SIG-M5 treated with dmso at 0.1 percent for 504 hours (cell line): ENCODE results near the gene SPATA33.
"Not testable (repeated sequence)": the region's sequence is repeated elsewhere in the genome, so short reads cannot be mapped to it uniquely, and the experiment has no call there.

ENCODE experiments used
- DNase-seq: peaks from one replicate; lab custom pipeline; 2025; ENCODE audit not compliant: unreplicated experiment; lab: John Stamatoyannopoulos, UW

The SPATA33 gene

DNA sequence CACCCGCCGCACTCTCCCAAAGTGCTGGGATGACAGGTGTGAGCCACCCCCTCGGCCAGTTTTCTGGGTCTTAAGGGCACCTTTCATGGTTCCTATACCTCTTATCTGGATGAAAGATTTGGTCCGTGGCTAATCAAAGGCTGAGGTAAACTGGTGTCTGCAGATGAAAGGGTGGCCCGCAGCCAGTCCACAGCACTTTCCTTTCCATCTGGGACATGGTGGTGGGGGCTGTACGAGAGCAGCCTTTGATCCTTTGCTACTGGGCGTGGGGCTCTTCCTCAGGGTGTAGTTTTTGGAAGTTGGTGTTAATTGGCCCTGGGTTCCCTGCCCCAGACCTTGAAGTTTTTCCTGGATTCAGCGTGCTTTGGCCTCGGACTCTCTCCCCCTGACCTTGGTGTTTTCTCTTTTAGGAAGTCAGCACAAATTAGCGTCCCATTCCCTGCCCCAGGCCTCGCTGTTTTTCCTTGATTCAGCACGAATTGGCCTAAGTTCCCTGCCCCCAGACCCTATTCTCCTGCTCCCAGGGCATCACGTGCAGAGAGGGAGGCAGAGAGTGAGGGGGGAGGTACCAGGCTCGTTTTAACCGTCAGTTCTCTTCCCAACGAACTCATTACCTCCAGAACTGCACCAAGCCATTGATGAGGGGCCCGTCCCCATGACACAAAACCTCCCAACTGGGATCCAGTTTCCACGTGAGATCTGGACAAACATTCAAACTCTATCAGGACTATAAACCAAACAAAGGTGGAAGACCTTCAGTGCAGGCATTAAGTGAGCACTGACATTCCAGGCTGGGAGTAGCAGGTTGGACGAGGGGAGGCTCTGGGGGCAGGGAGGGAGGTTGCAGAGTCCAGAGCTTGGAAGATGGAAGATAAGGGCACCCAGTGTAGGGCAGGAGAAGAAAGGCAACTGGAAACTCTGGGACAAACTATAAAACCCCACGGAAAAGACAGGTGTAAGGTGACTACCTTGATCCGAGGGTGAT, 32.6 kb upstream of the SPATA33 start:
- DNase-seq = no peak

GRCh38 chr16:89629827-89630610, 27.6 kb upstream of the SPATA33 start:
- no peak for DNase-seq

GRCh38 chr16:89633064-89633631, 24.5 kb upstream of the SPATA33 start:
- DNase-seq = no peak

DNA sequence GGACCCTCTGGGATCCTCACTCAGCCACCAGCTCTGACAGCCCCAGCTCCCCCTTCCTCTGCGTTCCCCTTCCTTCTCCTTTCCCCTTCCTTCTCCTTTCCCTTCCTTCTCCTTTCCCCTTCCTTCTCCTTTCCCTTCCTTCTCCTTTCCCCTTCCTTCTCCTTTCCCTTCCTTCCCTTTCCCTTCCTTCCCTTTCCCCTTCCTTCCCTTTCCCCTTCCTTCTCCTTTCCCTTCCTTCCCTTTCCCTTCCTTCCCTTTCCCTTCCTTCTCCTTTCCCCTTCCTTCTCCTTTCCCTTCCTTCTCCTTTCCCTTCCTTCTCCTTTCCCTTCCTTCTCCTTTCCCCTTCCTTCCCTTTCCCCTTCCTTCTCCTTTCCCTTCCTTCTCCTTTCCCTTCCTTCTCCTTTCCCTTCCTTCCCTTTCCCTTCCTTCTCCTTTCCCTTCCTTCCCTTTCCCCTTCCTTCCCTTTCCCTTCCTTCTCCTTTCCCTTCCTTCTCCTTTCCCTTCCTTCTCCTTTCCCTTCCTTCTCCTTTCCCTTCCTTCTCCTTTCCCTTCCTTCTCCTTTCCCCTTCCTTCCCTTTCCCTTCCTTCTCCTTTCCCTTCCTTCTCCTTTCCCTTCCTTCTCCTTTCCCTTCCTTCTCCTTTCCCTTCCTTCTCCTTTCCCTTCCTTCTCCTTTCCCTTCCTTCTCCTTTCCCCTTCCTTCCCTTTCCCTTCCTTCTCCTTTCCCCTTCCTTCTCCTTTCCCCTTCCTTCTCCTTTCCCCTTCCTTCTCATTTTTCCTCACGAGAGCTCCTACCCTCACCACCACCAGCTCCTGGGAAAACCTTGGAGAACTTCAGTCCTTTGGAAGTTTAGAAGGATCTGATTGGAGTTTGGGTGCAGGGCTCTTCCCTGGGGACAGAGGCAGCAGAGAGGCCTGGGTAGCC, 22.9 kb upstream of the SPATA33 start:
- not testable (repeated sequence) for DNase-seq

DNA sequence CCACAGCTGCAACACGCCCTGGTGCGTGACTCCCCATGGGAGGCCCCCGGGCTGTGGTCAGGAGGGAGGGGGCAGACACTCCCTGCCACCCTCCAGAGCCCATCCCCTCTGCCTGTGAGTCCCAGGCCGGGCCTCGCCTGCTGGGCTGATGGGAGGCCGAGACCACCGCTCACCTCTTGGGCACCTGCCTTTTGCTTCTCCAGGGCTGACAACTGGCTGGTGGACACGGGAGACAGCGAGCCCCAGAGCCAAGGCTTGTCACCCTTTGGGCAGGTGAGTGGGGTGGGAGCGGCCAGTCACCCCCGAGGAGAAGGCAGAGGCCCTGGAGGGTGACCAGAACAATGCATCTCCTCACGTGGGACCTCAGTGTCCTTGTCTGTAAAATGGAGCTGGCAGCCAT, 21.0 kb upstream of the SPATA33 start:
- no peak for DNase-seq

GRCh38 chr16:89637379-89637778, 20.3 kb upstream of the SPATA33 start:
- DNase-seq = no peak

- no peak for DNase-seq
Measured at GRCh38 chr16:89638455-89638854, 19.2 kb upstream of the SPATA33 start.

DNA sequence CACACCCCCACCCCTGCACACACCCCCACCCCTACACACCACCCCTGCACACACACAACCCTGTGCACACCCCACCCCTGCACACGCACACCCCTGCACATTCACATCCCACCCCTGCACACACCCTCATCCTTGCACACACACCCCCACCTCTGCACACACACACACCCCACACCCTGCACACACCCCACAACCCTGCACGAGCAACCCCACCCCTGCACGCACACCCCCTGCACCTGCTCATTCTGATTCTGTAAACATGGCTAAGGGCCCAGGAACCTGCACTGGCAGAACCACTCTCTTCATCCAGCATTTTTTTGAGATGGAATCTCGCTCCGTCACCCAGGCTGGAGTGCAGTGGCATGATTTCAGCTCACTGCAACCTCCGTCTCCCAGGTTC, 18.3 kb upstream of the SPATA33 start:
- DNase-seq = no peak

- DNase-seq = no peak
Measured at GRCh38 chr16:89641458-89642119, 16.0 kb upstream of the SPATA33 start.

- DNase-seq = no peak
Measured at GRCh38 chr16:89642574-89642973, 15.1 kb upstream of the SPATA33 start.

- DNase-seq = no peak
Measured at GRCh38 chr16:89643769-89644300, 13.8 kb upstream of the SPATA33 start.

- DNase-seq = no peak
Measured at GRCh38 chr16:89645122-89645521, 12.5 kb upstream of the SPATA33 start.

DNA sequence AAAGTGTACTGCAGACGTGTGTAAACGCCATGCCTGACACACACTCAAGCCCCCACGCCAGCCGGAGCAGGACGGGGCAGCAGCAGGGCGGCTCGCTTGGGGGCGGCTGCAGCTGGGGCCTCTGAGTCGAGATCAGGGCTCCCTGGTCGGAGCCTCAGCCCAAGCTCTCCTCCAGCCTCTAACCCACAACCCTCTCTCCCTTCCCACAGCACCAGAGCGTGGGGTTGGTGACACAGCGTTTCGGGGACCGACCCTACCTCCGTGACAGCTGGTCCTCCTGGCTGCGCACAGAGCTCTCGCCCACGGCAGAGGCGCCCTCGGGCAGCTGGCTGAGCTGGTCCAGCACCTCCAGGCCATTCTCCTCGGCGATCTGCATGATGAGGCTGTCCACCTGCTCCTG, 11.4 kb upstream of the SPATA33 start:
- no peak for DNase-seq

GRCh38 chr16:89646906-89647305, 10.7 kb upstream of the SPATA33 start:
- DNase-seq = no peak

- no peak for DNase-seq
Measured at GRCh38 chr16:89651584-89651983, 6.1 kb upstream of the SPATA33 start.

DNA sequence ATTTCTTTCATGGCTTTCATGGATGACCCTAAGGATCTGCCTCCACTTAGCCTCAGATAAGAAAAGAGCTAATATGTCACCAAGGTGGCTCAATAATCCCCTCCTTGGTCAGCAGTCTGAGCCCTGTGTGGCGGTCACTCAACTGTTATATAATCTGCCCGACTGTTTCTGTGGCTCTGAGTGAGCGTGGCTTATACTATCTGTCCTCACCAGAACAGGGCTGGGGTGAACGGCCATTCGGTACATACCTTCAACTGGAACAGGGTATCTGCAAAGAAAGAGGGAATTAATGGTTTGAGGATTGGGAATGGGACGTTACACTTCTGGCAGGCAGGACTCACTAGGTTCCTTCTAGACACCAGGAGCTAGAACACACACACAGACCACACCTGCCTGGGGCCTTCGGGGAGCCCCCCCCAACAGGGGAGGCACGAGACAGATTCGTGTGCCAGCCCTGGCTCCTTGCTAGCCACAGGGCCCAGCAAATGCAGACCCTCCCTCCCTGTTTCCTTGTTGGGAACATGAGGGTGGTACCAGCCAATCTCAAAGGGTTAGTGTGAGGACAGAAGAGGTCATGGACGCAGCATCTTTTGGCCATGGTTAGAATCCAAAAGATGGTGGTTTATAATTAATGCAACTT, 3.9 kb upstream of the SPATA33 start:
- no peak for DNase-seq

GRCh38 chr16:89655062-89655643, 2.5 kb upstream of the SPATA33 start:
- DNase-seq = no peak

DNA sequence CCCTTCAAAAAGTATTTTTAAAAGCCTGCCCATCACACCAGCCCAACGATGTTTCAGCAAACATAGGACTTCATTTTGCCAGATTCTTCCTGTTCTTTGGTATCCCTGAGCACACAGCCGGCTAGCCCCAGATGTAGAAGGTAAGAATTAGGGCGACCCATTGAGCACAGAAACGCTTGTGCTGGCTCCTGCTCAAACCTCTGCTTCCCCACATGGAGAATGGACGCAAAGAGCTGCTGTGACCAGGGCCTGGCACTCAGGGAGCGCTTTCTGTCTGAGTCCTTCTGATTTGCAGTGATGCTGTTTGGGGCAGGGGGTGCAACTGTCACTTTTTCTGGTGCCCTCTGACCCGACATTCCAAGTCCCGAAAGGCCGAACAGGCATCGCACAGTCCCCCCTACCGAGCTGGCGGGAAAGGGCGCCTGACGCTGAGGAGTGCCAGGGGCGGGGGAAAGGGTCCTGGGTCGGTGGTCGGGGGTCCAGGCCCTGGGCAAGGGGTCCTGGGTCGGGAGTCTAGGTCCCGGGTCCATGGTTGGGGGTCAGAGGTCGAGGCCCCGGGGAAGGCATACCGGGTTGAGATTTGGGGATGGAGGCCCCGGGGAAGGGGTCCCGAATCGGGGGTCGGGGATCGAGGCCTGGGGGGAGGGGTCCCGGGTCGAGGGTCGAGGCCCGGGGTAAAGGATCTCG, 1.1 kb upstream of the SPATA33 start:
- DNase-seq = no peak
